ENCODE results near the gene STX2.

The STX2 gene

GRCh38 chr12:130765186-130765659, 73.8 kb downstream of the STX2 start:
- TF ChIP-seq, protein P1, sequence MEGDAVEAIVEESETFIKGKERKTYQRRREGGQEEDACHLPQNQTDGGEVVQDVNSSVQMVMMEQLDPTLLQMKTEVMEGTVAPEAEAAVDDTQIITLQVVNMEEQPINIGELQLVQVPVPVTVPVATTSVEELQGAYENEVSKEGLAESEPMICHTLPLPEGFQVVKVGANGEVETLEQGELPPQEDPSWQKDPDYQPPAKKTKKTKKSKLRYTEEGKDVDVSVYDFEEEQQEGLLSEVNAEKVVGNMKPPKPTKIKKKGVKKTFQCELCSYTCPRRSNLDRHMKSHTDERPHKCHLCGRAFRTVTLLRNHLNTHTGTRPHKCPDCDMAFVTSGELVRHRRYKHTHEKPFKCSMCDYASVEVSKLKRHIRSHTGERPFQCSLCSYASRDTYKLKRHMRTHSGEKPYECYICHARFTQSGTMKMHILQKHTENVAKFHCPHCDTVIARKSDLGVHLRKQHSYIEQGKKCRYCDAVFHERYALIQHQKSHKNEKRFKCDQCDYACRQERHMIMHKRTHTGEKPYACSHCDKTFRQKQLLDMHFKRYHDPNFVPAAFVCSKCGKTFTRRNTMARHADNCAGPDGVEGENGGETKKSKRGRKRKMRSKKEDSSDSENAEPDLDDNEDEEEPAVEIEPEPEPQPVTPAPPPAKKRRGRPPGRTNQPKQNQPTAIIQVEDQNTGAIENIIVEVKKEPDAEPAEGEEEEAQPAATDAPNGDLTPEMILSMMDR (IDR thresholded peaks at IDR 0.05; ENCODE audit: control extremely low read depth, extremely low read depth, low read depth, missing control alignments) = no peak
- DNase-seq (ENCODE audit: extremely low spot score) = no peak
- POLR2A ChIA-PET = no interaction called here
- CTCF ChIA-PET = interaction anchor here (1.0 to 1.3 kb wide), 3 partner anchors 15 to 53 kb away, joined by 3 to 7 read pairs (median 5); no protein-coding TSS in a partner anchor

- POLR2A ChIA-PET = no interaction called here
- TF ChIP-seq, protein P1 (IDR thresholded peaks at IDR 0.05; ENCODE audit: control extremely low read depth, extremely low read depth, low read depth, missing control alignments) = no peak
- DNase-seq (ENCODE audit: extremely low spot score) = no peak
- CTCF ChIA-PET = no interaction called here
These were observed 74.4 kb downstream of the STX2 start for GRCh38 chr12:130764475-130765185.

GRCh38 chr12:130764073-130764472, 75.0 kb downstream of the STX2 start:
- CTCF ChIA-PET = interaction anchor here (1.2 kb wide), 1 partner anchor 16 kb away, joined by 4 read pairs; no protein-coding TSS in a partner anchor
- DNase-seq (ENCODE audit: extremely low spot score) = no peak
- POLR2A ChIA-PET = no interaction called here
- TF ChIP-seq, protein P1 (IDR thresholded peaks at IDR 0.05; ENCODE audit: control extremely low read depth, extremely low read depth, low read depth, missing control alignments) = no peak

DNA sequence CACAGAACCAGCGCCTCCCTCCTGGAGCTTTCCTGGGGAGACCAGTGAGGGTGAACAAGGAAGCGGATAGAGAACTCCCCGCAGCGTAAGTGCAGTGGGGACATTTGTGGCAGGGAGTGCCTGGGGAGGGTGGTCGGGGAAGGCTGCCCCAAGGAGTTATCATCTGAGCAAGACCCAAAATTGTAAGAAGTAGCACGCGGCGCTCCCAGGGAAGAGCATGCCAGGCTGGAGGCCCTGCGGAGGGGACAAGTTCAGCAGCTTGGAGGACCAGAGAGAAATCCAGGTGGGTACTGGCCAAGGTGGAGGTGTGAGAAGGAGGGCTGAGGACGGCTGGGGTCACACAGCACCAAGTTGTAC, 76.8 kb downstream of the STX2 start:
- TF ChIP-seq, protein P1 (IDR thresholded peaks at IDR 0.05; ENCODE audit: control extremely low read depth, extremely low read depth, low read depth, missing control alignments) = no peak
- no peak for DNase-seq (ENCODE audit: extremely low spot score)
- ChIA-PET POLR2A (no interaction called here), CTCF (interaction anchor here (0.7 to 4.1 kb wide), 8 partner anchors 9 to 370 kb away, joined by 3 to 20 read pairs (median 4); no protein-coding TSS in a partner anchor)

- POLR2A ChIA-PET = no interaction called here
- CTCF ChIA-PET = interaction anchor here (0.7 to 4.1 kb wide), 10 partner anchors 9 to 76 kb away, joined by 3 to 20 read pairs (median 4); no protein-coding TSS in a partner anchor
- peak; percentile 77 for DNase-seq (ENCODE audit: extremely low spot score)
- TF ChIP-seq, protein P1 (IDR thresholded peaks at IDR 0.05; ENCODE audit: control extremely low read depth, extremely low read depth, low read depth, missing control alignments) = peak; percentile 74
These were observed 77.3 kb downstream of the STX2 start for GRCh38 chr12:130761537-130762318.

DNA sequence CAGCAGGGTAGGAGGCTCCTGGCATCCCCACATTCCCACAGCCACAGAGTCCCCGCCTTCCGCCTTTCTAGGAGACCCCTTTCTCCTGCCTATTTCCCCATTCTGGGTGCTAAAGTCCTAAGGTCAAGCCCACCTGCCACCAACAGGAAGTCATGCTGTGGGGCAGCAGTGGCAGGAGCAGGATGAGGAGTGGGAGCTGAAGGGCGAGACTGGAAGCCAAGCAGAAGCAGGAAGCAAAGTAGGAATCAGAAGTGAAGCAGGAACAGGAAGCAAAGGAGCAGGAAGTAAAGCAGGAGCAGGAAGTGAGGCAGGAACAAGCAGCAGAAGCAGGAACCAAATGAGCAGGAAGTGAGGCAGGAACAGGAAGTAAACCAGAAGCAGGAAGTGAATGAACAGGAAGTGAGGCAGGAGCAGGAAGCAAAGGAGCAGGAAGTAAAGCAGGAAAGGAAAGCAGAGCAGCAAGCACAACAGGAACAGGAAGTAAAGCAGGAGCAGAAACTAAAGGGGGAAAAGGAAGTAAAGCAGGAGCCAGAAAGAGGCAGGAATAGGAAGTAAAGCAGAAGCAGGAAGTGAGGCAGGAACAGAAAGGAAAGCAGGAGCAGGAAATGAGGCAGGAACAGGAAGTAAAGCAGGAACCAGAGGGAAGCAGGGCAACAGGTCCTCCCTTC, 84.7 kb downstream of the STX2 start:
- TF ChIP-seq, protein P1 (IDR thresholded peaks at IDR 0.05; ENCODE audit: control extremely low read depth, extremely low read depth, low read depth, missing control alignments) = no peak
- POLR2A ChIA-PET = no interaction called here
- CTCF ChIA-PET = interaction anchor here (1.0 to 3.2 kb wide), 2 partner anchors 8 to 62 kb away, joined by 3 to 9 read pairs; no protein-coding TSS in a partner anchor
- no peak for DNase-seq (ENCODE audit: extremely low spot score)

Measured in GM10248 (cell line).